A549 (cell line): ENCODE measurements around the gene ITSN1.

Experiments used
- CBX2 ChIP-seq: fragments of 200-600 bp; sonication (generic); IDR thresholded peaks from 2 replicates; pipeline ENCODE4 v1.6.1; 2016; ENCODE audit warnings: low read depth, mild to moderate bottlenecking, borderline replicate concordance
- CEBPB ChIP-seq, 2 experiments: fragments of >200 bp in 1 of 2; sonication (Bioruptor Twin) in 1 of 2; formaldehyde crosslinking in 1 of 2; IDR thresholded peaks; 2 replicates each; pipeline ENCODE4 v1.6.1; 2012 to 2016
- EP300 ChIP-seq, 2 experiments: fragments of >200 bp; sonication (Bioruptor Twin); formaldehyde crosslinking; IDR thresholded peaks; 2 replicates in 1 of 2; 3 replicates in 1 of 2; pipeline ENCODE4 v1.6.1; 2016 to 2017
- ESRRA ChIP-seq: fragments of 150-350 bp; IDR thresholded peaks from 2 replicates; pipeline ENCODE4 v1.6.1; 2014; ENCODE audit warnings: mild to moderate bottlenecking, low read length, borderline replicate concordance
- MYC ChIP-seq: IDR thresholded peaks from 2 replicates; pipeline ENCODE4 v1.6.1; 2012; ENCODE audit warnings: mild to moderate bottlenecking, inconsistent platforms, low read length, improper control_type of control experiment, borderline replicate concordance
- POLR2A ChIP-seq: IDR thresholded peaks from 2 replicates; pipeline ENCODE4 v1.6.1; 2012; ENCODE audit warnings: mild to moderate bottlenecking, low read length
- RAD21 ChIP-seq, 2 experiments: fragments of >200 bp in 1 of 2; sonication (Bioruptor Twin) in 1 of 2; formaldehyde crosslinking in 1 of 2; IDR thresholded peaks in 1 of 2; conservative IDR thresholded peaks in 1 of 2; 2 replicates in 1 of 2; 3 replicates in 1 of 2; pipeline ENCODE4 v1.6.1; 2012 to 2018; ENCODE audit warnings: inconsistent platforms in 1 of 2
- RCOR1 ChIP-seq: fragments of 150-350 bp; IDR thresholded peaks from 2 replicates; pipeline ENCODE4 v1.6.1; 2014; ENCODE audit warnings: antibody characterized with exemption, low read length, low read depth
- REST ChIP-seq: fragments of 200-600 bp; sonication (generic); IDR thresholded peaks from 2 replicates; pipeline ENCODE4 v1.6.1; 2016; ENCODE audit warnings: antibody characterized with exemption, mild to moderate bottlenecking, moderate library complexity
- RFX5 ChIP-seq: fragments of 450-650 bp; IDR thresholded peaks from 2 replicates; pipeline ENCODE4 v1.7.1; 2014; ENCODE audit warnings: antibody characterized with exemption, mild to moderate bottlenecking, moderate library complexity
- TFCP2L1 ChIP-seq: fragments of 250-450 bp; sonication (Bioruptor Pico); IDR thresholded peaks from 2 replicates; pipeline ENCODE4 v1.5.0; 2021; ENCODE audit warnings: mild to moderate bottlenecking
- TF ChIP-seq, protein P1 (sequence below): fragments of >200 bp; sonication (Bioruptor Twin); formaldehyde crosslinking; IDR thresholded peaks from 3 replicates; pipeline ENCODE4 v1.5.1; 2016
- TF ChIP-seq, protein P2 (sequence below): fragments of 450-650 bp; IDR thresholded peaks from 2 replicates; pipeline ENCODE4 v1.6.1; 2014; ENCODE audit warnings: antibody characterized with exemption
- TF ChIP-seq, protein P3 (sequence below): IDR thresholded peaks from 2 replicates; pipeline ENCODE4 v1.6.1; 2012

DNA sequence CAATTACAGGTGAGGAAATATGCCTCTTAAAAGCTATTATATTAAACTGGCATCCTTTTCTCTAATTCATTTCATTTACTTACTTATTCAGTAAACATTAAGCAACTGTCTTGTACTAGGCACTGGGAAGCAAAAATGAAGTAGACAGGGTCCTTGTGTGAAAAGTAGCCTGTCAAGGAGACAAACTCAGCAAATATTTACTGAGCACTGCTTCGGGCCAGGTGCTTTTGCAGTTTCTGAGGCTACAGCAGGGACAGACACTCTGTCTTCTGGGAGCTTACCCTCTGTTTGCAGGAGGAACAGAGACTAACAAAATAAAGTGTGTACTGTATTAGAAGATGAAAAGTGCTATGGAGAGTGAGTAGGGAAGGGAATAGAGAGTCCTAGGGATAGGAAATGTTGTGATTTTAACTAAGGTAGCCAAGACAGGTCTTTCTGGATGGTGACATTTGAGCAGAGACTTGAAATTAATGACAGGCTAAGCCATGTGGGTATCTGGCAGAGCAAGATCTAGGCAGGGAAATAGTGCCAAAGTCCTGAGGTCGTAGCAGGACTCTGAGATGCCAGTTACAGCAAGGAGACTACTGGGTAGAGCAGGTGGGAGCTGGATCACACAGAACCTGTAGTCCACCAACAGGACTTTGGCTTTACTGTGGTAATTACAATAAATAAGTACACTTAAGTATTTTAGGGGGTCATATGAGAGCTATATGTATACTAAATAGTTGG lies 133.0 kb downstream of the ITSN1 start:
- TF ChIP-seq, protein P1, sequence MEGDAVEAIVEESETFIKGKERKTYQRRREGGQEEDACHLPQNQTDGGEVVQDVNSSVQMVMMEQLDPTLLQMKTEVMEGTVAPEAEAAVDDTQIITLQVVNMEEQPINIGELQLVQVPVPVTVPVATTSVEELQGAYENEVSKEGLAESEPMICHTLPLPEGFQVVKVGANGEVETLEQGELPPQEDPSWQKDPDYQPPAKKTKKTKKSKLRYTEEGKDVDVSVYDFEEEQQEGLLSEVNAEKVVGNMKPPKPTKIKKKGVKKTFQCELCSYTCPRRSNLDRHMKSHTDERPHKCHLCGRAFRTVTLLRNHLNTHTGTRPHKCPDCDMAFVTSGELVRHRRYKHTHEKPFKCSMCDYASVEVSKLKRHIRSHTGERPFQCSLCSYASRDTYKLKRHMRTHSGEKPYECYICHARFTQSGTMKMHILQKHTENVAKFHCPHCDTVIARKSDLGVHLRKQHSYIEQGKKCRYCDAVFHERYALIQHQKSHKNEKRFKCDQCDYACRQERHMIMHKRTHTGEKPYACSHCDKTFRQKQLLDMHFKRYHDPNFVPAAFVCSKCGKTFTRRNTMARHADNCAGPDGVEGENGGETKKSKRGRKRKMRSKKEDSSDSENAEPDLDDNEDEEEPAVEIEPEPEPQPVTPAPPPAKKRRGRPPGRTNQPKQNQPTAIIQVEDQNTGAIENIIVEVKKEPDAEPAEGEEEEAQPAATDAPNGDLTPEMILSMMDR = no peak
- TF ChIP-seq MYC (no peak), TFCP2L1 (CRISPR knock-in tag) (no peak), REST (no peak), POLR2A (no peak), RCOR1 (no peak), CBX2 (no peak), ESRRA (no peak), RFX5 (no peak), CEBPB (IDR thresholded peaks at IDR 0.05) (no peak), EP300 (IDR thresholded peaks at IDR 0.05) (no peak), RAD21 (conservative IDR thresholded peaks at IDR 0.05 in 1 of 2, IDR thresholded peaks at IDR 0.05 in 1 of 2) (no peak)
- TF ChIP-seq, protein P2, sequence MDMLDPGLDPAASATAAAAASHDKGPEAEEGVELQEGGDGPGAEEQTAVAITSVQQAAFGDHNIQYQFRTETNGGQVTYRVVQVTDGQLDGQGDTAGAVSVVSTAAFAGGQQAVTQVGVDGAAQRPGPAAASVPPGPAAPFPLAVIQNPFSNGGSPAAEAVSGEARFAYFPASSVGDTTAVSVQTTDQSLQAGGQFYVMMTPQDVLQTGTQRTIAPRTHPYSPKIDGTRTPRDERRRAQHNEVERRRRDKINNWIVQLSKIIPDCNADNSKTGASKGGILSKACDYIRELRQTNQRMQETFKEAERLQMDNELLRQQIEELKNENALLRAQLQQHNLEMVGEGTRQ = no peak
- TF ChIP-seq, protein P3, sequence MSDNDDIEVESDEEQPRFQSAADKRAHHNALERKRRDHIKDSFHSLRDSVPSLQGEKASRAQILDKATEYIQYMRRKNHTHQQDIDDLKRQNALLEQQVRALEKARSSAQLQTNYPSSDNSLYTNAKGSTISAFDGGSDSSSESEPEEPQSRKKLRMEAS = no peak
